B cell (primary cell): Measurements from ENCODE around the gene RHEBL1. TPM values are rescaled to one million over a fixed set of nuclear protein-coding genes. Genes with fewer than 3 reads are reported as not detected.

Experiments used
- ATAC-seq: fragments of 200-7000 bp; cut with Tn5 transposase; one replicate; pipeline ENCODE4 v1.10.0; 2021; ENCODE audit warnings: low read depth, mild to moderate bottlenecking, moderate number of reproducible peaks, moderate library complexity
- CTCF ChIA-PET: fragments of 350-600 bp; sonication (Branson Sonifier 250); formaldehyde crosslinking; loops from one replicate; lab custom pipeline; 2021; ENCODE audit warnings: antibody characterized with exemption, inconsistent platforms; lab: Charles Lee
- POLR2A ChIA-PET: fragments of 350-600 bp; sonication (Branson Sonifier 250); formaldehyde crosslinking; loops from one replicate; lab custom pipeline; 2021; ENCODE audit warnings: antibody characterized with exemption; lab: Charles Lee
- DNase-seq: peaks from one replicate; pipeline ENCODE4 v3.0.0; 2013
- H2AFZ ChIP-seq: 2 replicates; pipeline ENCODE4 v1.6.1; 2012; ENCODE audit warnings: mild to moderate bottlenecking, low read depth, low read length; ENCODE audit not compliant: insufficient read depth, poor library complexity, severe bottlenecking
- H3K27ac ChIP-seq, 2 donors: 1 replicate in 1 of 2; 2 replicates in 1 of 2; pipeline ENCODE4 v1.5.1; 2012 to 2013; ENCODE audit warnings: low read length in 2 of 2, mild to moderate bottlenecking in 2 of 2, moderate library complexity in 1 of 2
- H3K27me3 ChIP-seq, 4 experiments: fragments of 200-600 bp in 1 of 4; sonication (generic) in 1 of 4; replicated peaks in 1 of 4; 1 replicate in 2 of 4; 2 replicates in 2 of 4; pipeline versions ENCODE4 v1.6.1 to v1.7.0; 2013 to 2016; ENCODE audit warnings: low read length in 3 of 4, mild to moderate bottlenecking in 2 of 4, mixed read lengths in 1 of 4, moderate library complexity in 1 of 4; ENCODE audit not compliant: insufficient read depth in 4 of 4, control insufficient read depth in 3 of 4; ENCODE audit errors: control extremely low read depth in 1 of 4
- H3K36me3 ChIP-seq, 2 experiments: replicated peaks in 1 of 2; 1 replicate in 1 of 2; 2 replicates in 1 of 2; pipeline versions ENCODE4 v1.6.1 to v1.7.1; 2013; ENCODE audit warnings: low read length in 1 of 2; ENCODE audit not compliant: insufficient read depth in 2 of 2, control insufficient read depth in 1 of 2; ENCODE audit errors: control extremely low read depth in 1 of 2, extremely low read depth in 1 of 2
- H3K4me1 ChIP-seq, 2 donors: fragments of 200-600 bp in 1 of 2; sonication (generic) in 1 of 2; 1 replicate in 1 of 2; 2 replicates in 1 of 2; pipeline versions ENCODE4 v1.5.1 to v1.6.1; 2013 to 2017; ENCODE audit warnings: low read length in 2 of 2; ENCODE audit not compliant: control insufficient read depth in 2 of 2, insufficient read depth in 2 of 2
- H3K4me2 ChIP-seq: replicated peaks from 2 replicates; pipeline ENCODE3; 2012; ENCODE audit warnings: mild to moderate bottlenecking, low read depth, low read length; ENCODE audit not compliant: poor library complexity, severe bottlenecking
- H3K4me3 ChIP-seq, 5 experiments: fragments of 200-600 bp in 1 of 5; sonication (generic) in 1 of 5; 1 replicate in 3 of 5; 2 replicates in 2 of 5; pipeline versions ENCODE4 v1.5.1 to v1.7.0; 2011 to 2016; ENCODE audit warnings: low read length in 4 of 5, mild to moderate bottlenecking in 4 of 5, low read depth in 2 of 5, control low read depth in 1 of 5, moderate library complexity in 1 of 5; ENCODE audit not compliant: insufficient read depth in 1 of 5; ENCODE audit errors: control extremely low read depth in 1 of 5, extremely low read depth in 1 of 5
- H3K79me2 ChIP-seq: fragments of 200-600 bp; sonication (generic); one replicate; pipeline ENCODE4 v1.6.0; 2016; ENCODE audit warnings: low read length; ENCODE audit not compliant: control insufficient read depth, insufficient read depth
- H3K9ac ChIP-seq: fragments of 200-600 bp; sonication (generic); 2 replicates; pipeline ENCODE4 v1.6.1; 2017; ENCODE audit warnings: mild to moderate bottlenecking, low read length, moderate library complexity
- H3K9me3 ChIP-seq, 3 donors: one replicate each; pipeline versions ENCODE4 v1.6.1 to v1.7.1; 2013; ENCODE audit warnings: low read length in 2 of 3; ENCODE audit not compliant: control insufficient read depth in 2 of 3, insufficient read depth in 1 of 3; ENCODE audit errors: control extremely low read depth in 1 of 3
- H4K20me1 ChIP-seq: 2 replicates; pipeline ENCODE4 v1.6.0; 2012; ENCODE audit warnings: mild to moderate bottlenecking, low read length; ENCODE audit not compliant: insufficient read depth, control insufficient read depth, poor library complexity, severe bottlenecking
- H3K27ac Mint-ChIP-seq: one replicate; pipeline ENCODE4 v1.8.0; 2021; ENCODE audit warnings: mixed read lengths
- H3K27me3 Mint-ChIP-seq: one replicate; pipeline ENCODE4 v1.8.0; 2021; ENCODE audit warnings: mixed read lengths
- H3K4me1 Mint-ChIP-seq: one replicate; pipeline ENCODE4 v1.8.0; 2021; ENCODE audit warnings: mixed read lengths
- H3K4me3 Mint-ChIP-seq: one replicate; pipeline ENCODE4 v1.8.0; 2021; ENCODE audit warnings: mixed read lengths
- H3K9me3 Mint-ChIP-seq: one replicate; pipeline ENCODE4 v1.8.0; 2022; ENCODE audit warnings: mixed read lengths; ENCODE audit not compliant: insufficient read depth
- EZH2 ChIP-seq: IDR thresholded peaks from 2 replicates; pipeline ENCODE4 v1.6.1; 2012; ENCODE audit warnings: borderline replicate concordance, low read depth, mild to moderate bottlenecking, moderate library complexity, low read length; ENCODE audit not compliant: insufficient read depth, poor library complexity, severe bottlenecking
- WGBS: methylation state at CpG from one replicate; pipeline ENCODE4 v1.1.5; 2013; ENCODE audit warnings: missing lambda C conversion rate; ENCODE audit not compliant: insufficient coverage; 5-methylcytosine and 5-hydroxymethylcytosine counted together
- intact Hi-C: fragments of 100-400 bp; cut with micrococcal nuclease; formaldehyde crosslinking; loops from one replicate; pipeline ENCODE4 v1.10.0; 2022
- polyA plus RNA-seq: library from polyadenylated mRNA; depleted of rRNA; stranded (reverse); fragments of >200 nt; gene quantifications from 2 replicates; pipeline ENCODE4 v1.2.3, GENCODE V29; 2012
- total RNA-seq, 2 donors: library from RNA; stranded (reverse); fragments of 120-200 nt in 1 of 2; gene quantifications; 1 replicate in 1 of 2; 2 replicates in 1 of 2; pipeline versions ENCODE4 v1.2.3 to v1.2.4, GENCODE V29; 2013 to 2022
- TF ChIP-seq, protein P1 (sequence below): fragments of 200-600 bp; IDR thresholded peaks from one replicate; pipeline ENCODE4 v1.8.0; 2022; ENCODE audit warnings: antibody characterized with exemption, mild to moderate bottlenecking

The RHEBL1 gene
- total and polyA plus RNA-seq, 2 donors (not counting 1 experiment from before 2014, with no cell fraction given): 3.0 to 6.1 TPM

DNA sequence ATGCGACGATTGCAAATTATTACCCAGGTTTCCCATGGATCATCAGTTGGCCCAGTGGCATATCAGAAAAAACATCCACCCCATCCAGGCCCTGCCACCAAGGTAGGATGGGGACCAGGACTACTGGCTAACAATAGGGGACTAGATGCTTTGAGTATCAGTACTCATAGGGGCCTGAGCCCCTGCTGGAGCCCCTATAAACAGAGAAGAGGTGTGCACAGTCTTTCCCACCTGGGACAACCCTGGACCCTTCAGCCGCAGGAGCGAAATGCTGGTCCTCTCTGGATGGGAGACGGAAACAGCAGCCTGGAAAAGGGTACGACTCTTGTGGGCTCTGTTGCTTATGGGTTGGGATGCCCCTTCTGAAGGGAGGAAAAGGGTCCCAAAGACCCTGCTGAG lies 19.2 kb upstream of the RHEBL1 start:
- H3K27me3 Mint-ChIP-seq: peaks cover 52% of the 10 kb centered on the region
- WGBS: 71% methylated on average over 5 of the region's 6 CpGs

More for the DNA sequence above, 19.2 kb upstream of the RHEBL1 start:
- intact Hi-C loops: loop anchor here (1.0 kb wide), 4 partner anchors 19 to 146 kb away; no protein-coding TSS in a partner anchor
- H3K9me3 ChIP-seq: peaks cover 0 to 21% (median 0%) of the 10 kb centered on the region in 3 donors
- CTCF ChIA-PET: interaction anchor here (0.6 to 6.9 kb wide), 28 partner anchors 9 to 236 kb away, joined by 3 to 193 read pairs (median 4); partner anchors contain the start of genes DHH, LMBR1L, RHEBL1 and TUBA1A
- peak overlapping the region; percentile 70 for H3K4me3 Mint-ChIP-seq
- peaks cover 0 to 62% (median 41%) of the 10 kb centered on the region in 4 experiments for H3K27me3 ChIP-seq
- no peak overlapping the region for H3K4me3 ChIP-seq
- H3K27ac Mint-ChIP-seq: no peak overlapping the region
- peaks cover 15% of the 10 kb centered on the region for H4K20me1 ChIP-seq
- DNase-seq (no peak), ATAC-seq (no peak)
- H3K9me3 Mint-ChIP-seq: no peaks in the 10 kb centered on the region
- TF ChIP-seq, protein P1, sequence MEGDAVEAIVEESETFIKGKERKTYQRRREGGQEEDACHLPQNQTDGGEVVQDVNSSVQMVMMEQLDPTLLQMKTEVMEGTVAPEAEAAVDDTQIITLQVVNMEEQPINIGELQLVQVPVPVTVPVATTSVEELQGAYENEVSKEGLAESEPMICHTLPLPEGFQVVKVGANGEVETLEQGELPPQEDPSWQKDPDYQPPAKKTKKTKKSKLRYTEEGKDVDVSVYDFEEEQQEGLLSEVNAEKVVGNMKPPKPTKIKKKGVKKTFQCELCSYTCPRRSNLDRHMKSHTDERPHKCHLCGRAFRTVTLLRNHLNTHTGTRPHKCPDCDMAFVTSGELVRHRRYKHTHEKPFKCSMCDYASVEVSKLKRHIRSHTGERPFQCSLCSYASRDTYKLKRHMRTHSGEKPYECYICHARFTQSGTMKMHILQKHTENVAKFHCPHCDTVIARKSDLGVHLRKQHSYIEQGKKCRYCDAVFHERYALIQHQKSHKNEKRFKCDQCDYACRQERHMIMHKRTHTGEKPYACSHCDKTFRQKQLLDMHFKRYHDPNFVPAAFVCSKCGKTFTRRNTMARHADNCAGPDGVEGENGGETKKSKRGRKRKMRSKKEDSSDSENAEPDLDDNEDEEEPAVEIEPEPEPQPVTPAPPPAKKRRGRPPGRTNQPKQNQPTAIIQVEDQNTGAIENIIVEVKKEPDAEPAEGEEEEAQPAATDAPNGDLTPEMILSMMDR: no peak
- TF ChIP-seq EZH2: no peak
- POLR2A ChIA-PET: interaction anchor here (1.1 to 1.9 kb wide), 3 partner anchors 42 to 99 kb away, joined by 3 to 8 read pairs (median 4); partner anchors contain the start of genes TUBA1A and TUBA1B
- peaks cover 53 to 54% of the 10 kb centered on the region in 2 donors for H3K4me1 ChIP-seq
- H3K4me1 Mint-ChIP-seq: peaks cover 44% of the 10 kb centered on the region
- no peaks in the 10 kb centered on the region for H3K36me3 ChIP-seq
- H3K9ac ChIP-seq: no peak overlapping the region
- no peak overlapping the region for H2AFZ ChIP-seq
- H3K27ac ChIP-seq: no peak overlapping the region
- no peaks in the 10 kb centered on the region for H3K79me2 ChIP-seq
- H3K4me2 ChIP-seq: peak overlapping the region; percentile 66
